GM21723 (cell line): ENCODE results near the gene LRRC37A2.
A peak's percentile ranks its signal among the peaks of the same experiment; 100 is the strongest.
"Not testable (repeated sequence)": the region's sequence is repeated elsewhere in the genome, so short reads cannot be mapped to it uniquely, and the experiment has no call there.

ENCODE experiments used
- ATAC-seq: cut with Tn5 transposase; IDR thresholded peaks from one replicate; pipeline ENCODE4 v1.9.1; 2021; ENCODE audit warnings: mild to moderate bottlenecking, moderate library complexity; ENCODE audit not compliant: unreplicated experiment

LRRC37A2 gene

DNA sequence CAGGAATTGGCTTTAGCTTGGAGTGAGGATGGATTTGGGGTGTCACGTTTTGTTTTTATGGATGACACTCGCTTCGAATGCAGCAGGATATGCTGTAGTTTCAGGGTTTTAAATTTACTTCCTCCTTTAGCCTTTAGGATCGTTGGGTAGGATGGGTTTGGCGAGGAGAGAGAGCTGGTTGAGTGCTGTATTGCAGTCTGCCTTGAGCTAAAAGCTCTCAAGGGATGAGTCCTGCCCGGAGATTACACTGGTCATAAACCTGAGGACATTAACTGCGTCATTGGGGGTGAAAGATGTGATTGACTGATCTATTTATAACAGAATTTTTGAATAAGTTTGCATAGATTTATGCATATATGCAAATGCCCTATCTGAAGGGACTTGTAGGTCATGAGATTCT lies 79.1 kb downstream of the LRRC37A2 start:
- ATAC-seq, result peak; percentile 18

DNA sequence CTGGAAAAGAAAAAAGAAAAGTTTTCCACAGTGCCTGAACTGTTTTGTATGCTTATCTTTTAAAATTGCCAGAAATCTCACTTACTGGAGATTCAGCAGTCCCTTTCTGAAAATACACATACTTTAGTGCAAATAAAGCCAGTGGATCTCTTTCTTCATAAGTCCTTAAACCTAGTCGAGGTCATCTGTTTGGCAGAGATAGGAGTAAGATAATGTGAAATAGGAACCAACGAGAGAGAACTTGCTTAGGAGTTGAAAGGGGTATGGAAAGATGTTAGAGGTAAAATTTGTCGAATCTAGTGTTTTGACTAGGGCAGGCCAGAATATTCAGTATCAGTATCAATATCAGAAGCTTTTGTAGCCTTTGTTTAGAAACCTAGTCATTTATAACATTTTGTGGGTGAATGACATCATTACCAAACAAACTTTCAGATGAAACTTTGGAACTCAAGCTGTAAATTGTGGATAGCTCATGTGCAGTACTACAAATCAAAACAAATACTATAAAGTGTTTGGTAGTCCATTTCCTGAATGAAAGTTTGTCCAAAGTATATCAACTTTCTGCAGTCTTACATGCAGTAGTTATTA lies 86.2 kb downstream of the LRRC37A2 start:
- not testable (repeated sequence) for ATAC-seq

- ATAC-seq, result not testable (repeated sequence)
Observed at GRCh38 chr17:46600767-46601166, 88.5 kb downstream of the LRRC37A2 start.

DNA sequence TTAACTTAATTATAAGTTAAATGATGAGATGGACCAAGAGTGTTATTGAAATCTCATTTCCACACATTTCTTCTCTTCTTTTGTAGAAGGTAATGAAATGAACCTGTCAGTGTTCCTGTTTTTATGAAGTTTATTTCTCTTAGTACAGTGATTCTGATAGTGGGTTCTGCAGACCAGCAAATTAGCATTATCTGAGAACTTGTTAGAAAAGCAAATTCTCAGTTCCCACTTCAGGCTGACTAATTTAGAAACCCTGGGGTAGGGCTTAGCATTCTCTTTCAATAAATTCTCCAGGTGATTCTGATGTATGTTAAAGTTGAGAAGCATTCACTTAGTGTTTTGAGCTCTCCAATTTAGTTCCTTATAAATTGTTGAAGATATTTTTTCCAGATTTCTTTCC lies 90.9 kb downstream of the LRRC37A2 start:
- ATAC-seq, result peak; percentile 90
